HG02610 (cell line): ENCODE results near the gene OLIG1.

Experiments
- ATAC-seq: cut with Tn5 transposase; IDR thresholded peaks from one replicate; pipeline ENCODE4 v1.9.1; 2021; ENCODE audit warnings: mild to moderate bottlenecking, moderate library complexity; ENCODE audit not compliant: unreplicated experiment

The OLIG1 gene

DNA sequence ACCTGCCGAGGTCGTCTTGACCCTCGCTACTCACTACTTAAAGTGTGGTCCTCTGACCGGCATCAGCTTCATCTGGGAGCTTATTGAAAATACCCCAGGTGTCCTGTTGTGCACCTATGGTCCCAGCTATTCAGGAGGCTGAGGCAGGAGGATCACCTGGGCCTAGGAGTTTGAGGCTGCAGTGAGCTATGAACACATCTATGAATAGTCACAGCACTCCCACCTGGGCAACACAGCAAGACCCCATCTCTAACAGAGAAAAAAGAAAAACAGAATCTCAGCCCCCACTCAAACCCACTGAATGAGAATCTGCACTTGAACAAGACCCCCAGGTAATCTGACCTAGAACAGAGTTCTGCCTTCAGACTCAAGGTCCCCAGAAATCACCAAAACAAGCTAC lies 8.7 kb upstream of the OLIG1 start:
- ATAC-seq: no peak

DNA sequence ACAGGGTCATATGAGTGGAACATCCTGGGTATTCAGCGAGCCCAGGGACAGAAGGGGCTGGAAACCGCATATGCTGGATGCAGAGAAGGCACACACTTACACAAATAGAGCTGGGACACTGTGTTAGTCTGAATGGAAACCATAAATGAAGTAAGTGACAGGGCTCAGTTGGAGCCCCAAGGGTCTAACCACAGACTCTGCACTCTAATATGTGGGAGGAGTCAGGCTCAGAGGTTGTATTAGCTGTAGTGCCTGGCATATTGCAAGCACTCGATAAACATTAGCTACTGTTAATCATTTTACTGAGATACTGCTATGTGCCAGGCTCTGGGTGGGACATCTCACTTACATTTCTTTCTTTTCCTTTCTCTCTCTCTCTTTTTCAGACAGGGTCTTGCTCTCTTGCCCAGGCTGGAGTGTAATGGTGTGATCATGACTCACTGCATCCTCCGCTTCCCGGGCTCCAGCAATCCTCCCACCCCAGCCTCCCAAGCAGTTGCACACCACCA lies 6.5 kb upstream of the OLIG1 start:
- no peak for ATAC-seq

DNA sequence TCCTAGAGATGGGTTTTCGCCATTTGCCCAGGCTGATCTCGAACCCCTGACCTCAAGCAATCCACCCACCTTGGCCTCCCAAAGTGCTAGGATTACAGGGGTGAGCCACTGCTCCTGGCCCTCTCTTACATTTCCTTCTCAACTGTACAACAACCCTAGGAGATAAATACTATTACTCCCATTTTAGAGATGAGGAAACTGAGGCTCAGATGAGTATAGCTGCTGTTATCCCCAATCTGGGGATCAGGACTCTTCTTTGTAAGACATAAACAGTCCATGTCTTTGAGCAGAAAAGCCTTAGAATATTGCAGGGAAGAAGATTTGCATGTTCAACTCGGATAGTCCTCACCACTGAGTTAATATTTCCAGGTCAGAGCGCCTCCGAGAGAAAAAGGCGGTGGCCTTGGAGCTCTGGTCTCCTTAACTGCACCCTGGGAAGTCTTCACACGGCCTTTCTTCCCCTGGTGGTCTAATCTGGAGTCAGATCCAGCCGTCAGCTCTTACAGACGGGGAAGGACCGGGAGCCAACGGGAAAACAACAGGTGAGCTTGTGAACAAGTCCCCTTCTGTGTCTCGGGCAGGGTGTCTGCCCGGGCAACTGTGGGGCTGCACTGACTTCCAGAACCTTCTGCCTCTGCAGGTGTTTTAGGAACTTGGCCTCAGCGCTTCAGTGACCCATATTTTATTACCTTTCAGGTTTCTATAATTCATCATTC lies 5.9 kb upstream of the OLIG1 start:
- ATAC-seq: no peak

DNA sequence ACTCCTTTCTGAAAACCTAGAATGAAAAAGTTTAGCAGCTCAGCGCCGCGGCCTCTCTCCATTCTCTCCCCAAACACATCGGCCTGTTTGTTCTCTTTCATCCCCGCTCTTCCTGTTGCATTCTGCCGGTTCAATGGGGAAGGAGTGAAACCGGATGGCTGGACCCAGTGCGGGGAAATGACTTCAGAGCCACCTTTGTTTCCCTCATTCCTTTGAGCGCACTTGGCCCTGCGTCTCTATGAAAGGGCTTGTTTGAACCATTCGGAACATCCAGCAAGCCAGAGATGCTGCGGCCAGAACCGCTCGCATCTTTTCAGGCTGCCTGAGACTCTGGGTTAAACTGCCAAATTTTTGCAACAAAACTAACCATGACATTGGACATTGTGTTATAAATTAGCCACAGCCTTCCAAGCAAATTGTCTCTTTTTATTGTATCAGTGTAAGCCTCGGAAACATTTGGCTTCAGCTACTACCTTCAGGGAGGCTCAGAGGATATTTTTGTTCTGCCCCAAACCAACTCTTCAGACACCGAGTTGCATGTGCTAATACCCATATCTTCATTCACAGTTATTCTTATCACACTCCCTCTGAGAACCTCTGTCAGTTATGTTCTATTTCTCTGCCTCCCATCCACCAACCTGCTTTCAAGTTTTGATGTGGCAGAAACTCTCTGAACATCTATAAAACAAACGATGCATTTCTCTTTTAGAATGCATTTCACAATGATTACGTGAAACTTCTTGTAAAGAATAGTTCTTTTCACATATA lies 5.1 kb upstream of the OLIG1 start:
- ATAC-seq: no peak

DNA sequence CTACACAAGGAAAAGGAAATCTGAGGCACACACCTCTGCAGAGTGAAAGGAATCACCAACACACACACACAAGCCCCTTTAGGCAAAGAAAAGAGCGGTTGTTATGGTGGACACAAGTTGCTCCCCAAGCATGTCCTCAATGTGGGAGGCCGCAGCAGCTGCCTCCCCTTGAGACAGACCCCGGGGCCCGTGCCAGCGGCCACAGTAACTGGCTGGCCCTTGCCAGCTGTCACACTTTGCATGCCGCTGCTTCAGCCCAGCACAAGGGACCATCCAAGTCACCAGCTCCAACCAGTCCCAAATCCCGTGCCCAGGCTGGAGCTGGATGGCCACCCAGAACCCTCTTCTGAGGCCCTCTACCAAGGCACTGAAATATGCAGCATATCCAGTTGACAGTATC lies 2.9 kb upstream of the OLIG1 start:
- ATAC-seq: no peak

DNA sequence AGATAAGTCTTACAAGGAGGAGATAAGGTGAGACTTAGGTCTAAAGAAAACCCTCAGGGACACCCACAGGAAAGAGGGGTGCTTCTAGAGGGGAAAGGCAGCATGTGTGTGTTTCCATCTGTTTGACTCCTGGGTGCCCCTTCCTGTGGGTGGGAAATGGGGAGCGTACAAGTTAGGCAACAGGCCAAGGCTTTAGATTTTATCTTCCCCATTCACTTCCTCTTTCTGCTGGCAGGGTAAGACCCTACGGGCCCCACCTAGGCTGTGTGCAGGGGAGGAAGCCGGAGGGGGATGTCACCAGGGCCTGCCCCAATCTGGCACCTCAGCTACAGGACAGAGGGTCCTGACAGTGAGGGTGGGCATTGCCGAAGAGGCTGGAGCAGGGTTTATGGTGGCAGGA lies 2.5 kb upstream of the OLIG1 start:
- ATAC-seq: no peak

DNA sequence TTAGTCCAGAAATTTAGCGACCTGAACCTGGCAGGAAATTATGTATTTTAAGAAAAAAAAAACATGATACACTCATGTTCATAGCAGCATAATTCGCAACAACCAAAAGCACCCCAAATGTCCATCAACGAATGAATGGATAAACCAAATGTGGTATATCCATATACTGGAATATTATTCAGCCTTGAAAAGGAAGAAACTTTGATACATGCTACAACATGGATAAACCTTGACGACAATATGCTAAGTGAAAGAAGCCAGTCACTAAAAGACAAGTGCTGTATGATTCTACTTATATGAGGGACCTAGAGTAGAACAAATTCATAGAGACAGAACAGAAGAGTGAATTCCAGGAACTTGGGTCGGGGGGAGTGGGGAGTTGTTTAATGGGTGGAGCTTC lies 698 bp upstream of the OLIG1 start:
- no peak for ATAC-seq

DNA sequence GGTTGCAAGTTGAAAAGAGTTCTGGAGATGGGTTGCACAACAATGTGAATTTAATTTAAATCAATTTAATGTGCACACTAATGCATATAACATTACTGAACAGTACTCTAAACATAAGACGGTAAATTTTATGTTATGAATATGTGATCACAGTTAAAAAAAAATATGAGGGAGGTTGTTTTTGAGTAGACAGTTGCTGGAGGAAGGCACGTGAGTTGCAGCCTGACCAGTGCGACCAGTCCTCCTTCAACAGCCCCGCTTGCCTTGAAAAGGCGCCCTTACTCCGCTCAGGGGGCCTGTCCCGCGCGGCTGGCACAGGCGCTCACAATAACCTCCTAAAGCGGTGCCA lies 322 bp upstream of the OLIG1 start:
- no peak for ATAC-seq

DNA sequence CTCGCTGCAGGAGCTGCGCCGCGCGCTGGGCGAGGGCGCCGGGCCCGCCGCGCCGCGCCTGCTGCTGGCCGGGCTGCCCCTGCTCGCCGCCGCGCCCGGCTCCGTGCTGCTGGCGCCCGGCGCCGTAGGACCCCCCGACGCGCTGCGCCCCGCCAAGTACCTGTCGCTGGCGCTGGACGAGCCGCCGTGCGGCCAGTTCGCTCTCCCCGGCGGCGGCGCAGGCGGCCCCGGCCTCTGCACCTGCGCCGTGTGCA lies 730 bp downstream of the OLIG1 start:
- ATAC-seq: no peak

DNA sequence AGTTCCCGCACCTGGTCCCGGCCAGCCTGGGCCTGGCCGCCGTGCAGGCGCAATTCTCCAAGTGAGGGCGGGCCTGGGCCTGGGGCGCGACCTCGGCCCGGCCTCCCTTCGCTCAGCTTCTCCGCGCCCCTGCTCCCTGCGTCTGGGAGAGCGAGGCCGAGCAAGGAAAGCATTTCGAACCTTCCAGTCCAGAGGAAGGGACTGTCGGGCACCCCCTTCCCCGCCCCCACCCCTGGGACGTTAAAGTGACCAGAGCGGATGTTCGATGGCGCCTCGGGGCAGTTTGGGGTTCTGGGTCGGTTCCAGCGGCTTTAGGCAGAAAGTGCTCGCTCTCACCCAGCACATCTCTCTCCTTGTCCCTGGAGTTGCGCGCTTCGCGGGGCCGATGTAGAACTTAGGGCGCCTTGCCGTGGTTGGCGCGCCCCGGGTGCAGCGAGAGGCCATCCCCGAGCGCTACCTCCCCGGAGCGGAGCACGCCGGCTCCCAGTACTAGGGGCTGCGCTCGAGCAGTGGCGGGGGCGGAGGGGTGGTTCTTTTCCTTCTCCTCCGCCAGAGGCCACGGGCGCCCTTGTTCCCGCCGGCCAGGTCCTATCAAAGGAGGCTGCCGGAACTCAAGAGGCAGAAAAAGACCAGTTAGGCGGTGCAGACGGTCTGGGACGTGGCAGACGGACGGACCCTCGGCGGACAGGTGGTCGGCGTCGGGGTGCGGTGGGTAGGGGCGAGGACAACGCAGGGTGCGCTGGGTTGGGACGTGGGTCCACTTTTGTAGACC lies 1.2 kb downstream of the OLIG1 start:
- ATAC-seq: no peak

DNA sequence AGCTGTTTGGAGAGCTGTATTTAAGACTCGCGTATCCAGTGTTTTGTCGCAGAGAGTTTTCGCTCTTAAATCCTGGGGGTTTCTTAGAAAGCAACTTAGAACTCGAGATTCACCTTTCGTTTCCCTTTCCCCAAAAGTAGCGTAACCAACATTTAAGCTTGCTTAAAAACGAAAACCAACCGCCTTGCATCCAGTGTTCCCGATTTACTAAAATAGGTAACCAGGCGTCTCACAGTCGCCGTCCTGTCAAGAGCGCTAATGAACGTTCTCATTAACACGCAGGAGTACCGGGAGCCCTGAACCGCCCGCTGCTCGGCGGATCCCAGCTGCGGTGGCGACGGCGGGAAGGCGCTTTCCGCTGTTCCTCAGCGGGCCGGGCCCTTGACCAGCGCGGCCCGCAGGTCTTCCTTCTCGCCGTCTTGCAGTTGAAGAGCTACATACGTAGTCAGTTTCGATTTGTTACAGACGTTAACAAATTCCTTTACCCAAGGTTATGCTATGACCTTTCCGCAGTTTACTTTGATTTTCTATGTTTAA lies 1.9 kb downstream of the OLIG1 start:
- ATAC-seq: no peak

DNA sequence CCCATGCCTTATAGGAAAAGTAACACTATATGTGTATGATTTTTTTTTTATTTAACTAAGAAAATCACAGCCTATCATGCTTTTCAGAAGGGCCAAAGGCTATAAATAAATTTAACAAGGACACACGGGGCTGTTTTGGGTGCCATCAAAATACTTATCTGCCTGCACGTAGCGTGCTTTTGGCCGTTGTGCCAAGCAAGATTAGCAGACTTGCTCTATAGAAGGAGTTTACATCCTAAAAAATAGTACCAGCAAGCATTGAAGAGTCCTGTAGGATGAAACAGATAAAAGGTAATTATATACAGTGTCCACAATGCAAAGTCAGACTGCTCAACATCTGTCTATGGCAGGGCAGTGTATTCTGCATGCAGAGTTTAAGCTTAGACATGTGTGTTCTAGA lies 3.7 kb downstream of the OLIG1 start:
- no peak for ATAC-seq

DNA sequence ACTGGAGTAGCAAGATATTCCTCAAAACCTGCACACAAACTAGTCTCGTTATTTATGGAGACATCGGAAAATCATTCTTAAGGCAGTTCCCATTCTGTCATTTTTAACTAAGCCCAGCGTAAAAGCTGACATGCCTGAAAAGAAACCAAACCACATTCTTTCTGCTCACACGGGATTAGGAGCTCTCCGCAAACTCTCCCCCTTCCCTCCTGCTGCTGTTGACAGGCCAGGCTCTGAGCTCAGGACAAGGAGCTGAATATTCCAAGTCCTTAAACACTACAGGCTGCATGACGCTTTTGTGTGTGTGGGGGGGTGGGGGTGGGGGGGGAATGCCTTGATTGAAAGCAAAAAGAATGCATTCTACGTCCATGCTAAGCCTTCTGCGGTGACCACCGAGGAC lies 5.2 kb downstream of the OLIG1 start:
- no peak for ATAC-seq

DNA sequence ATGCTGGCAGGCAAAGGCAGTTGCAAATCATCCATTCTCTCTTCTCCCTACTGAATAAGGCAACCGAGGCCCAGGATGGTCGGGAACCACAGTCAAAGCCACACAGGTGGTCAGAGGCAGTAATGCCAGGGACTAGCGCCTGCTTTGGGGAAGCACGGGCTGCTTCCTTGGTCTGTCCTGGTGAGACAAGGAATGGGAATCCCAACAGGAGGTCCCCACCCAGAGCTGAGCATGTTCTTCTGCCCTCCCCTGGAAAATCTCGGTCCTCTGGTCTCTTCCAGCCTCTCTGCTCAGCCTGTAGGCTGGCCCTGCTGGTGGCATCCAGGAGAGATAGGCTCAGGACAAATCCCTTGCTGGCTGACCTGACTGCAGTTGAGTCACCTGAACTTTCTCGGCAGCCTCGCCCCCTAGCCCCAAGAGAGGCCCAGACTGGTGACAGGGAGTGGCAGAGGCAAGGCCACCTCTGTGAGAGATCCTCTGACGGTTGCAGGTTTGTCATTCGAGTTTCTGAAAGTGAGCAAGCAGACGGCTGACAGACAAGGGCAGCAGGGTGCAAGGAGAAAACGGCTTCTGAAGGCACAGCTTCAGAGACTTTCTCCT lies 5.8 kb downstream of the OLIG1 start:
- ATAC-seq: no peak

DNA sequence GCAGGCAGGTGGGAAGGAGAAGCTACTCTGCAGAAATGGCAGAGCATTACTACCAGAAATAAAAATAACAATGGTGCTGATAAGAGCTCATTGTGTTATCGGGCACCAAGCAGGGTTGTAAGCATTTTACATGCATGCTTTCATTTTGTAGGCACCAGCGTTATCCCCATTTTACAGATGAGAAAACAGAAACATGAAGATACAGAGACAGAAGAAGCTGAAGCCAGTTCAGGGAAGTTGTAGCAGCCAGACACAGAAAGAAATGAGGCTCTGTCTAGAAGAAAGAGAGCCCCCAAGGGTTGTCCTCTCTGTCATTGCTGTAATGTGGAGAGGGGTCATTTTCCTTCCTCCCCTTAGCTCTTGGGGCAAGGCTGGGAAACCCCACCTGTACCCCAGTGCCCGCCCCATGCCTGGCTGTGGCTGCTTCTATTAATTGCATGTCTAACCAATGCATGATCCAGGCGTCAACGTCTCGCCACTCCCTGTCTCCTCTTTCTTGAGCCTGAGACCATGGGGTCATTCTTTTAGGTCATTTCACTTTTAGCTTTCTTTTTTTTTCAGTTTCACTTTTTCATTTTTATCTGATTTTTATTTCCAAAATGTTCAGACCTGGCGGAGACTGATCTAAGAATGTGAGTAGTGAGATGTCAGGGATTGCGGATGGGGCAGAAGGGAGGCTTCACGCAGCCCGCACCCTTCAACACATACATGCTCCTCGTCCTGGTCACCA lies 6.8 kb downstream of the OLIG1 start:
- no peak for ATAC-seq

DNA sequence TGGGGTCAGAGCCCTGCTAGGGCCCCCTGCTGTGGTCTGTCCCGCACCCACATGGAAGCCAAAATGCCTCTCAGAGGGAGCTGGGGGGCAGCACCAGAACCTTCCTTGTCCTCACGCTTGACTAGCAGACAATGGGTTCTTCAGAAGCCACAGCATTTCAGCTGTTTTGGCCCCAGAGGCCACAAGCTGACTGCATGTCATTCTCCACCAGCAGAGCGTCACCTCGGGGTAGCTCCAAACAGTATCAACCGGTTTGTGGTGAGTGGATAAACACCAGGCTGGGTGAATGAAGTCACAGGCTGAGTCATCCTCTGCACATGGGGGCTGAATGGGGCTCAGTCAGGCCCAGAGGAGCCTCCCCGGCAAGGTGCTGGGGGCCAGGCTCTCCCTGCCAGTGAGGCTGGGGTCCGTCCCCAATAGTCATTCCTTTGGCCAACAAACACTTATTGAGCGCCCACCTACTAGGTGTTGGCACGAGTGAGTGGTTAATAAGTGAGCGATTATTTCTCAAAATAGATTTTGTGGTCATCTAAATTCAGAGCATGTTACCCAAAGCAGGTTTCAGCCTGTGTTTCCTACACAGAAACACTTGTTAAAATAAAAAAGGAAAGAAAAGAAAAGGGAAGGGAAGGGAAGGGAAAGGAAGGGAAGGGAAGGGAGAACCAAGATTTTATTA lies 9.1 kb downstream of the OLIG1 start:
- ATAC-seq: peak; percentile 98

DNA sequence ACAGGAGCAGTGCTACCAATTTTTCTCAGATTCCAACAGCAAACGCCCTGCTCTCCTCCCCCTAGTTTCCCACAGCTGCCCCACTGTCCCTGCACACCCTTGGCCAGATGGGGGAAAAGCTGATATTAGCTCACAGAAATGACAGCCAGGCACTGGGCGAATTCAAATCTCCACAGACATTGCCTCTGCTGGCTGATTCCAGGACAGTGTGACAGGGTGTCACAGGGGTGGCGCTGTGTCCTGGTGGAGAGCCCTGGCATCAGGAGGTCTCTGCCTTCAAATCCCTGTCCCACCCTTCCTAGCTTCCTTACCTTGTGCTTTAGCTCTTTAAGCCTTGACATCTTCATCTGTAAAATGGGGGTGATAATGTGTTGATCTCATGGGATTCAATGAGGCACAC lies 10.4 kb downstream of the OLIG1 start:
- ATAC-seq: no peak

DNA sequence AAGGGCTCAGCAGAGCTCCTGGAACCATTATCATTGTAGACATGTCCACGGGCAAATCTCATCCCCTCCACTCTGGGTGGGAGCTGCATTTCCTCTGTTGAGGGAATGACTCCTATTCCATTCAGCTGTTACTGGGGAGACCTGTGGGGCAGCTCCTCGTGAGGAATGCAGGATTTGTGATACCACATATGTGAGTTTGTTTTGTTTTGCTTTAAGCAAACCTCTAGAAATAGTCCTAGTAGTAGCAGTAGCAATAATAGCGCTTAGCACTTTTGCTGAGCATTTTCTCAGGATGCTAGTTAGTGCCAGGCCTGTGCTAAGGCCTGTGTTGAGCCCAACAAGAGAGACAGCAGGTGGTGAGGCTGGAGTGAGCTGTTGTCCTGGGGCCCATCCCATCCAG lies 10.8 kb downstream of the OLIG1 start:
- ATAC-seq: no peak

DNA sequence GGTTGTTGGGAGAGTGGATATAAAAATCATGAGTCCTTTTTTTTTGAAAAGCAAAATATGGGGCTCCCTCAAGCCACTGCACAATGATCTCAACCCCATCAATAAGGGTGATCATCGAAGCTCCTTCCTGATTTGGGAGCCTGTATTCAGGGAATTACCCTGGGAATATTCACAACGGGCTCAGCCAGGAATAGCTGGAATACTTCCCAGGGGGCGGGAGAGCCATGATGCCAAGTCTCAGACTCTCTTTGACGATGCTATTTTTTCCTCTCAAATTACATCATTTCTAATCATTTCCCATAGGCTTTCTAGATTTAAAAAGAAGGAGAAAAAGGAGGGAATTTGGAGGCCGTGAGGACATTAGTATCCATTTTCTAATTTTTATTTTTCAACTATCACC lies 18.4 kb downstream of the OLIG1 start:
- ATAC-seq: no peak

DNA sequence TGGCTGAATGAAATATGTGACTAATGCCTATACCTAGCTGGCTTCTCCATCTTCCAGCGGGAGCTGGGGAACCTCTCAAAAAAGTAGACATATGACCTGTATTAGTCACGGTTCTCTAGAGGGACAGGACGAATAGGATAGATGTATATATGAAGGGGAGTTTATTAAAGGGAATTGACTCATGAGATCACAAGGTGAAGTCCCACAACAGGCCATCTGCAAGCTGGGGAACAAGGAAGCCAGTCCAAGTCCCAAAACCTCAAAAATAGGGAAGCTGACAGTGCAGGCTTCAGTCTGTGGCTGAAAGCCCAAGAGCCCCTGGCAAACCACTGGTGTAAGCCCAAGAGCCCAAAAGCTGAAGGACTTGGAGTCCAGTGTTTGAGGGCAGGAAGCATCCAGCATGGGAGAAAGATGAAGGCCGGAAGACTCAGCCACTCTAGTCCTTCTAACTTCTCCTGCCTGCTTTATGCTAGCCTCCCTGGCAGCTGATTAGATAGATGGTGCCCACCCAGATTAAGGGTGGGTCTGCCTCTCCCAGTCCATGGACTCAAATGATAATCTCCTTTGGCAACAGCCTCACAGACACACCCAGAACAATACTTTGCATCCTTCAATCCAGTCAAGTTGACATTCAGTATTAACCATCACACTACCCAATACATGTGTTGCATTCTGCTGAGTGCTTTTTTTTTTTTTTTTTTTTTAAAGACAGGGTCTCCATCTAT lies 19.6 kb downstream of the OLIG1 start:
- ATAC-seq: no peak
